Measurements from ENCODE around the gene TNS3.
"Not testable (repeated sequence)": the region's sequence is repeated elsewhere in the genome, so short reads cannot be mapped to it uniquely, and the experiment has no call there.

TNS3 gene

DNA sequence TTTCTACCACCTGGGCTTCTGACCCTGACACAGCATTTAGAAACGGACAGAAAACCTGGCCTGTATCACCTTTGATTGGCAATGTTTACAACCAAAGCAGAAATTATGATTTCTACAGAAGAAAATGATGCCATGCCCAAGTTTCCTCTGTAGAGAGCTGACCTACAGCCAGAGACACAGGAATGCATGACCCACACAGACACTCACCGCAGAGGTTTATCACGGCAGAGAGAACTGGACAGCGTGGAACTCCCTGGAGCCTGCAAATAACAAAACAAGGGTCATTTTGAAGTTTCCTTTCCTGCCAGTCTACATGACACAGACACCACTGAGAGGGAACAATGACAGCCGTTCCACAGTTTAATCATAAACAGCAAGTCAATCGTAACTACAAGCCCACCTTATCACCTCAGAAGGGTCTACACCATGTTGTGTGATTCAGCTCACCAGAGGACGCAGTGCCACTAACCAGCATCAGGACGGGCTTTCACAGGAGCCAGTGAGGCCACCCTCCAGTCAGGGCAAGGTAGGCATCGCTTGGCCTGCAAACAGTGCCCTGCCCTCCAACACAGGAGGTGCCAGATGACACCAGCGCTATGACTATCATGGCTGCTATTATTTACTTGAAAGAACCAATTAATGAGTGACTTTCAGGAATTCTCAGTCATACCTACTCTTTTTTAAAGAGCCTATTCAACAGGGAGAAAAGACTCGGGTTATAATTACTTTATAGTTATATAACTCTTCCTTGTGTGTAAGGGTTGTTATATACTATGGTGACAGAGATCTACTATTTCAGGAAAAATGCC is 139.9 kb downstream of the TNS3 start:
- no peak overlapping the region for H3K9ac ChIP-seq (ENCODE audit: low read length)
- peaks cover 93% of the 10 kb centered on the region for H3K79me2 ChIP-seq (ENCODE audit: low read length)
- TF ChIP-seq EZH2phosphoT487 (IDR thresholded peaks at IDR 0.05; ENCODE audit: low read length) (no peak), EZH2 (optimal IDR thresholded peaks at IDR 0.05; ENCODE audit: low read depth, low read length) (no peak)
- TF ChIP-seq, protein P1, sequence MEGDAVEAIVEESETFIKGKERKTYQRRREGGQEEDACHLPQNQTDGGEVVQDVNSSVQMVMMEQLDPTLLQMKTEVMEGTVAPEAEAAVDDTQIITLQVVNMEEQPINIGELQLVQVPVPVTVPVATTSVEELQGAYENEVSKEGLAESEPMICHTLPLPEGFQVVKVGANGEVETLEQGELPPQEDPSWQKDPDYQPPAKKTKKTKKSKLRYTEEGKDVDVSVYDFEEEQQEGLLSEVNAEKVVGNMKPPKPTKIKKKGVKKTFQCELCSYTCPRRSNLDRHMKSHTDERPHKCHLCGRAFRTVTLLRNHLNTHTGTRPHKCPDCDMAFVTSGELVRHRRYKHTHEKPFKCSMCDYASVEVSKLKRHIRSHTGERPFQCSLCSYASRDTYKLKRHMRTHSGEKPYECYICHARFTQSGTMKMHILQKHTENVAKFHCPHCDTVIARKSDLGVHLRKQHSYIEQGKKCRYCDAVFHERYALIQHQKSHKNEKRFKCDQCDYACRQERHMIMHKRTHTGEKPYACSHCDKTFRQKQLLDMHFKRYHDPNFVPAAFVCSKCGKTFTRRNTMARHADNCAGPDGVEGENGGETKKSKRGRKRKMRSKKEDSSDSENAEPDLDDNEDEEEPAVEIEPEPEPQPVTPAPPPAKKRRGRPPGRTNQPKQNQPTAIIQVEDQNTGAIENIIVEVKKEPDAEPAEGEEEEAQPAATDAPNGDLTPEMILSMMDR (IDR thresholded peaks at IDR 0.05; ENCODE audit: low read length) = no peak
- H3K9me2 ChIP-seq (replicated peaks; ENCODE audit: insufficient read depth, low read length) = no peaks in the 10 kb centered on the region
- H3K27me3 ChIP-seq (replicated peaks; ENCODE audit: insufficient read depth, low read length) = no peaks in the 10 kb centered on the region
- H4K20me1 ChIP-seq (ENCODE audit: insufficient read depth, low read length) = peaks cover 69% of the 10 kb centered on the region
- no peak overlapping the region for H3K4me3 ChIP-seq (ENCODE audit: low read length)
- H2AFZ ChIP-seq (ENCODE audit: low read length) = no peak overlapping the region
- H3K4me2 ChIP-seq (ENCODE audit: low read depth, low read length) = no peak overlapping the region
- H3F3A ChIP-seq (ENCODE audit: insufficient read depth, low read length) = no peaks in the 10 kb centered on the region; the same call in 1 of the 2 replicates
- H3K4me1 ChIP-seq (ENCODE audit: low read length) = no peaks in the 10 kb centered on the region
- no peak for DNase-seq
- no peak overlapping the region for H3K27ac ChIP-seq (ENCODE audit: low read length)
- no peaks in the 10 kb centered on the region for H3K9me3 ChIP-seq (replicated peaks; ENCODE audit: insufficient read depth, low read length)
- H3K36me3 ChIP-seq (replicated peaks; ENCODE audit: insufficient read depth, low read length) = 0 out of 2 replicates have a peak, but pooled peaks cover 11% of the 10 kb centered on the region

DNA sequence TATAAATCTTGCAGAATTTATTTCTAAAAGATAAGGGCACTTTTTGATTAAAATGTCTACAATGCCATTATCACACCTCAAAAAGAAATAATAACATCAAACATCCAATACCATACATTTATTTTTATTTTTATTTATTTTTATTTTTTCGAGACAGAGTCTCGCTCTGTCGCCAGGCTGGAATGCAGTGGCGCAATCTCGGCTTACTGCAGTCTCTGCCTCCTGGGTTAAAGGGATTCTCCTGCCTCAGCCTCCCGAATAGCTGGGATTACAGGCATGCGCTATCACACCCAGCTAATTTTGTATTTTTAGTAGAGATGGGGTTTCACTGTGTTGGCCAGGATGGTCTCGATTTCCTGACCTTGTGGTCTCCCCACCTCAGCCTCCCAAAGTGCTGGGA is 140.9 kb downstream of the TNS3 start:
- not testable (repeated sequence) for H3F3A ChIP-seq (ENCODE audit: insufficient read depth, low read length); H3K4me3 ChIP-seq (ENCODE audit: low read length); H3K27me3 ChIP-seq (replicated peaks; ENCODE audit: insufficient read depth, low read length); H3K9ac ChIP-seq (ENCODE audit: low read length); H2AFZ ChIP-seq (ENCODE audit: low read length); H3K9me2 ChIP-seq (replicated peaks; ENCODE audit: insufficient read depth, low read length); H3K4me1 ChIP-seq (ENCODE audit: low read length); H3K9me3 ChIP-seq (replicated peaks; ENCODE audit: insufficient read depth, low read length); DNase-seq; H3K27ac ChIP-seq (ENCODE audit: low read length); H3K4me2 ChIP-seq (ENCODE audit: low read depth, low read length)
- Histone ChIP-seq H3K79me2 (ENCODE audit: low read length) (peaks cover 93% of the 10 kb centered on the region), H4K20me1 (ENCODE audit: insufficient read depth, low read length) (peaks cover 61% of the 10 kb centered on the region), H3K36me3 (replicated peaks; ENCODE audit: insufficient read depth, low read length) (0 out of 2 replicates have a peak, but pooled peaks cover 11% of the 10 kb centered on the region)

DNA sequence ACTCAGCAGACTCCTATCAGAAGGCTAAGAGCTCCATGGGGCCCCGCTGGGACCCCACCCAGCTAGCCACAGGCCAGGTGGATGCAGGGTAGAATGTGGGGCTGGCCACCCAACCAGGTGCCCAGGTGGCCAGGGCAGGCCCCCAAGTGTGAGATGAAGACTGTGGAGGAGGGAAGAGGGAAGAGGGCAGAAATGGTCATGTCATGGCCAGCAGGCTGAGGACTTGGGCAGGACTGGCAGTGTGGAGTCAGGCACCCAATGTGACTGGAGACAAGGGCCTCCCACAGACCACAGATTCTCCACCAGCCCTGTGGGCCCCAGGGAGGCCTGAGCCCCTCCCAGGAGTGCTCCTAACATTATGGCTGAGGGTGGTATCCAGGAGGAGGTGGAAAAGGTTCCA is 141.6 kb downstream of the TNS3 start:
- no peak overlapping the region for H3K27ac ChIP-seq (ENCODE audit: low read length)
- H3K4me2 ChIP-seq (ENCODE audit: low read depth, low read length) = no peak overlapping the region
- TF ChIP-seq, protein P1 (IDR thresholded peaks at IDR 0.05; ENCODE audit: low read length) = no peak
- TF ChIP-seq EZH2 (optimal IDR thresholded peaks at IDR 0.05; ENCODE audit: low read depth, low read length) (no peak), EZH2phosphoT487 (IDR thresholded peaks at IDR 0.05; ENCODE audit: low read length) (no peak)
- no peaks in the 10 kb centered on the region for H3K27me3 ChIP-seq (replicated peaks; ENCODE audit: insufficient read depth, low read length)
- H4K20me1 ChIP-seq (ENCODE audit: insufficient read depth, low read length) = peaks cover 54% of the 10 kb centered on the region
- no peak overlapping the region for H3K4me3 ChIP-seq (ENCODE audit: low read length)
- H3K36me3 ChIP-seq (replicated peaks; ENCODE audit: insufficient read depth, low read length) = 0 out of 2 replicates have a peak, but pooled peaks cover 11% of the 10 kb centered on the region
- H3K4me1 ChIP-seq (ENCODE audit: low read length) = no peaks in the 10 kb centered on the region
- no peak for DNase-seq
- H2AFZ ChIP-seq (ENCODE audit: low read length) = no peak overlapping the region
- H3K9me2 ChIP-seq (replicated peaks; ENCODE audit: insufficient read depth, low read length) = no peaks in the 10 kb centered on the region
- peaks cover 93% of the 10 kb centered on the region for H3K79me2 ChIP-seq (ENCODE audit: low read length)
- no peaks in the 10 kb centered on the region for H3K9me3 ChIP-seq (replicated peaks; ENCODE audit: insufficient read depth, low read length)
- H3F3A ChIP-seq (ENCODE audit: insufficient read depth, low read length) = no peaks in the 10 kb centered on the region; the same call in 1 of the 2 replicates
- H3K9ac ChIP-seq (ENCODE audit: low read length) = no peak overlapping the region

DNA sequence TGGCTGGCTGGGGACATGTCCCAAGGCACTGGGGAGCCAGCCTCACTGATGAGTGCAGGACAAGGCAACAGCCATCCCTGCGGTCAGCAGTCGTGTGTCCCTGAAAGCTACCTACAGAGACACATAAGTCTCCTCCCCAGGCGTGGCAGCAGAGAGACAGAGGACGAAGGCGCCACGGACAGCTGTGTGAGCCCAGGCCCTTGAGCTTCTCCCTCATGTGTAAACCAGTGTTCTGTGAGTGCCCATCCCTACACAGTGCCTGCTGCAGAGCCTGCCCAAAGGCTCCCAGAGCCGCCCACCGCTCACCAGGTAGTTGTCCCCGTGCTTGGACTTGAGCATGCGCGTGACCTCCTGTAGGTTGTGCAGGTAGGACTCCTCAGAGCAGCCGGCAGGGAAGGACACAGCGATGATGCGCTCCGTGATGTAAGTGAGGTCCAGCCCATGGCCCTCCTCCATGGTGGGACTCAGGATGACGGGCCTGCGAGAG is 142.7 kb downstream of the TNS3 start:
- H3K4me1 ChIP-seq (ENCODE audit: low read length) = no peaks in the 10 kb centered on the region
- H3K9me3 ChIP-seq (replicated peaks; ENCODE audit: insufficient read depth, low read length) = no peaks in the 10 kb centered on the region
- H3K27ac ChIP-seq (ENCODE audit: low read length) = no peak overlapping the region
- H3K4me3 ChIP-seq (ENCODE audit: low read length) = no peak overlapping the region
- TF ChIP-seq EZH2phosphoT487 (IDR thresholded peaks at IDR 0.05; ENCODE audit: low read length) = no peak
- TF ChIP-seq, protein P1 (IDR thresholded peaks at IDR 0.05; ENCODE audit: low read length) = no peak
- no peak for TF ChIP-seq EZH2 (optimal IDR thresholded peaks at IDR 0.05; ENCODE audit: low read depth, low read length)
- DNase-seq = no peak
- peaks cover 93% of the 10 kb centered on the region for H3K79me2 ChIP-seq (ENCODE audit: low read length)
- no peak overlapping the region for H3K4me2 ChIP-seq (ENCODE audit: low read depth, low read length)
- peaks cover 43% of the 10 kb centered on the region for H4K20me1 ChIP-seq (ENCODE audit: insufficient read depth, low read length)
- H3K27me3 ChIP-seq (replicated peaks; ENCODE audit: insufficient read depth, low read length) = no peaks in the 10 kb centered on the region
- no peaks in the 10 kb centered on the region for H3K9me2 ChIP-seq (replicated peaks; ENCODE audit: insufficient read depth, low read length)
- no peaks in the 10 kb centered on the region; the same call in 1 of the 2 replicates for H3F3A ChIP-seq (ENCODE audit: insufficient read depth, low read length)
- H3K36me3 ChIP-seq (replicated peaks; ENCODE audit: insufficient read depth, low read length) = 0 out of 2 replicates have a peak, but pooled peaks cover 20% of the 10 kb centered on the region
- H2AFZ ChIP-seq (ENCODE audit: low read length) = no peak overlapping the region
- no peak overlapping the region for H3K9ac ChIP-seq (ENCODE audit: low read length)
